NCI-H460 (cell line): Measurements from ENCODE around the gene ANKRD20A1. TPM values are rescaled to one million over a fixed set of nuclear protein-coding genes. Genes with fewer than 3 reads are reported as not detected.
"Not testable (repeated sequence)": the region's sequence is repeated elsewhere in the genome, so short reads cannot be mapped to it uniquely, and the experiment has no call there.

Experiments
- DNase-seq: peaks from one replicate; pipeline ENCODE4 v3.0.0-alpha.2; 2016; ENCODE audit warnings: low read depth; ENCODE audit errors: extremely low read depth
- polyA plus RNA-seq: library from polyadenylated mRNA; depleted of rRNA; stranded (reverse); fragments of >200 nt; gene quantifications from 2 replicates; pipeline ENCODE4 v1.2.3, GENCODE V29; 2014; cell fraction: nucleus; rRNA removed
- small RNA-seq, 2 experiments: library from RNA; depleted of rRNA; stranded (forward); fragments of <200 nt; gene quantifications; one replicate each; pipeline ENCODE3, GENCODE V24; 2014
- total RNA-seq: library from RNA; depleted of rRNA; stranded (reverse); fragments of >200 nt; shearing (Covaris generic); gene quantifications from 2 replicates; pipeline ENCODE4 v1.2.3, GENCODE V29; 2014; rRNA removed

Gene ANKRD20A1
- total RNA-seq: 0.02 TPM in 1 of 2 replicates, not detected in the other
- polyA plus RNA-seq: 0.07 TPM in 1 of 2 replicates, not detected in the other

DNA sequence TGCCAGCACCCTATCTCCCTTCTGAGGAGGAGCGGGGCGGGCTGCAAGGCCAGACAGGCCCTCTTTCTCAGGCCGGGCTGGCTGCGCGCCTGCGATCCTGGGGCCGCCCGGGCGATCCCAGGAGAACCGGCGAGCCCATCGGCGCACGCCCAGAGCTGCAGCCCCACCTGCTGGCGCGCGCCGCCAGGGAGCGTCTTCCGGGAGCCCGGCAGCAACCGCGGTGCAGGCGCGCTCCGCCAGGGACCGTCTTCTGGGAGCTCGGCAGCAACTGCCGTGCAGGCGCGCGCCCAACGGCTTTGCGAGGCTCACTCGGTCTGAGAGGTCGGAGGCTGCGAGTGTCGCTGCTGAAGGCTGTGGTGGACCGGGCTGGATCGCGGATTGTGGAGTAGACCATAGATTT is at the start of gene ANKRD20A1:
ANKRD20A1 (plus strand) TSS at position 61 of the 400 bp plus-strand sequence. CDS start 496 bp downstream, outside the sequence.
- peak; percentile 21 for DNase-seq

DNA sequence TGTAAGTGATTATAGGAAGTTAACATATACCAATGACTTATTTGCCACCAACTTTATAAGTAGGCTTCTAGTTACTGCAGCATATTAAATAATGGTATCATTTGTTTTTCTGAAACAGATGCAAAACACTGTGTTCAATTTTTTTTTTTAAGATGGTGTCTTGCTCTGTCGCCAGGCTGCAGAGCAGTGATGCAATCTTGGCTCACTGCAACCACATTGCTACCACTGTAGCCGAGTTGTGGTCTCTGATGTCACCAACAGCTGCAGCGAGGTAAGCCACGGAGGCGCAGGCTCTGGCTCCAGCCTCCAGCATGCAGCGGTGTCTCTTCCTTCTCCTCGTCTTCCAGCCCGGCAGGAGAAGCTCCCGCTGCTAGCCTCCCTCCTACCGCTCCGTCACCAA is 26.6 kb upstream of the ANKRD20A1 start:
- DNase-seq: not testable (repeated sequence)

Small RNAs within 50 kb of the gene (small RNA-seq; reads per million reads assigned to genes)
- gene RNU6-368P: 0 reads per million in 2 experiments
